GM19467 (cell line): ENCODE measurements around the gene FCRLB.
A peak's percentile ranks its signal among the peaks of the same experiment; 100 is the strongest.
"Not testable (repeated sequence)": the region's sequence is repeated elsewhere in the genome, so short reads cannot be mapped to it uniquely, and the experiment has no call there.

Source experiments
- ATAC-seq: cut with Tn5 transposase; IDR thresholded peaks from one replicate; pipeline ENCODE4 v1.9.1; 2021; ENCODE audit warnings: mild to moderate bottlenecking, moderate library complexity; ENCODE audit not compliant: unreplicated experiment

Gene FCRLB

GRCh38 chr1:161718559-161719324, 2.6 kb upstream of the FCRLB start:
- peak; percentile 41 for ATAC-seq

DNA sequence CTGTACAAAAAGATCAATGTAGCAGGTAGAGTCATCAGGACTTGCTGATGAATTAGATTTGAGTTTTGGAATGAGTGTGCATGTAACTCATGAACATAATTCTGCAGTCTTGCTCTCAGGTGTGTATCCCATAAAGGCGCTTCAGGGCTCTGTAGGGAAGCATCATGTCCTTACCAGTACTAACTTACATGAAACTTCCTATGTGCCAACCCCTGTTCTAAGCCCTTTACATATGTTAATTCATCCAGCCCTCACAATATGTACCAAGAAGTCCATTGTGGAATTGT, 2.1 kb upstream of the FCRLB start:
- peak; percentile 24 for ATAC-seq

GRCh38 chr1:161720422-161720821, 922 bp upstream of the FCRLB start:
- ATAC-seq: no peak

GRCh38 chr1:161721738-161722343, 497 bp downstream of the FCRLB start:
- ATAC-seq: no peak

- no peak for ATAC-seq
Observed at GRCh38 chr1:161722406-161722805, 1.1 kb downstream of the FCRLB start.

GRCh38 chr1:161723459-161724141, 2.3 kb downstream of the FCRLB start:
- no peak for ATAC-seq

- ATAC-seq: not testable (repeated sequence)
Observed at GRCh38 chr1:161725258-161725907, 4.0 kb downstream of the FCRLB start.

GRCh38 chr1:161725908-161726472, 4.6 kb downstream of the FCRLB start:
- no peak for ATAC-seq

DNA sequence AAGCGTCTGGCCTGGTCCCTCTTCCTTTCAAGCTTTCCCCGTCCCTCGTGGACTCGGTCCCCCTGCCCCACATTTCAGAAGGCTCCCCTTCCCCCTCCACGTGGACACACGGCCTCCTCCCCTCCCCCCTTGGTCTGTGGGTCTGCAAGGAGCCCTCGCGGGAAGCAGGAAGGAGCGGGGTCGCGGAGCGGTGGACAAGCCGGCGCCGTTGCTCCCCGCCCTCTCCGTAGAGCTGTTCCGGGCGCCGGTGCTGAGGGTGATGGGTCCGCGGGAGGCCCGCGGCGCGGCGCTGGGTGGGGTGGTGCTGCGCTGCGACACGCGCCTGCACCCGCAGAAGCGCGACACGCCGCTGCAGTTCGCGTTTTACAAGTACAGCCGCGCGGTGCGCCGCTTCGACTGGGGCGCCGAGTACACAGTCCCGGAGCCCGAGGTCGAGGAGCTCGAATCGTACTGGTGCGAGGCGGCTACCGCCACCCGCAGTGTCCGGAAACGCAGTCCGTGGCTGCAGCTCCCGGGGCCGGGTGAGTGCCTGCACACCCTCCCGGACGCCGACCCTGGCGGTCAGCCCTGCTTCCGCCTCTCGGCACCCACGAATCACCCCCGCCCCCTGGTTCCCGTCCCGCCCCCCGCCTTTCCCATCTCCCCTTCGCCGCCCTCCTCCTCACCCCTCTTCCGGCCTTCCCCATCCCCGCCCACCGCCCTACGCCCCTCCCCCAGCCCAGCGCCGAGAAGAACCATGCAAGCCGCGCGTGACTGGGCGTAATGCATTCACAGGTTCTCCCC, 5.3 kb downstream of the FCRLB start:
- peak; percentile 54 for ATAC-seq

DNA sequence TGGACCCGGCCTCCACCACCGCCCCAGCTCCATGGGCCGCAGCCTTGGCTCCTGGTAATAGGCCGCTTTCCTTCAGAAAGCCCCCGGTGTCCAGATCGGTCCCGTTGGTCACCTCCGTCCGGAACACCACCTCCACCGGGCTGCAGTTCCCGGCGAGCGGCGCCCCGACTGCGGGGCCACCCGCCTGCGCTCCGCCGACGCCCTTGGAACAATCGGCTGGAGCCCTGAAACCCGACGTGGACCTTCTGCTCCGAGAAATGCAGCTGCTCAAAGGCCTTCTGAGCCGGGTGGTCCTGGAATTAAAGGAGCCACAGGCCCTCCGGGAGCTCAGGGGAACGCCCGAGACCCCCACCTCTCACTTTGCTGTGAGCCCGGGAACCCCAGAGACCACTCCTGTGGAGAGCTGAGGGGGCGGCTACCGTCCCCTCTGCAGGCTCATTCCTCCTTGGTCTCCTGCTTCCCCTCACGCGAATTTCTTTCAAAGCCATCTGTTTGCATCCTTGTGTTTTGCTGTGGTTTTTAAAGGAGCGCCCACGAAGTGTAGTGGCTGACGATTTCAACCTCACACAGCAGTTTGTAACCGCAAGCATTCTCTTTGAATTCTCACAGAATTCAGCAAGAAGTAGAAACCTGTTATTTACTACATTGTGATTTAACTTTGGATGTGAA, 6.0 kb downstream of the FCRLB start:
- ATAC-seq: no peak

DNA sequence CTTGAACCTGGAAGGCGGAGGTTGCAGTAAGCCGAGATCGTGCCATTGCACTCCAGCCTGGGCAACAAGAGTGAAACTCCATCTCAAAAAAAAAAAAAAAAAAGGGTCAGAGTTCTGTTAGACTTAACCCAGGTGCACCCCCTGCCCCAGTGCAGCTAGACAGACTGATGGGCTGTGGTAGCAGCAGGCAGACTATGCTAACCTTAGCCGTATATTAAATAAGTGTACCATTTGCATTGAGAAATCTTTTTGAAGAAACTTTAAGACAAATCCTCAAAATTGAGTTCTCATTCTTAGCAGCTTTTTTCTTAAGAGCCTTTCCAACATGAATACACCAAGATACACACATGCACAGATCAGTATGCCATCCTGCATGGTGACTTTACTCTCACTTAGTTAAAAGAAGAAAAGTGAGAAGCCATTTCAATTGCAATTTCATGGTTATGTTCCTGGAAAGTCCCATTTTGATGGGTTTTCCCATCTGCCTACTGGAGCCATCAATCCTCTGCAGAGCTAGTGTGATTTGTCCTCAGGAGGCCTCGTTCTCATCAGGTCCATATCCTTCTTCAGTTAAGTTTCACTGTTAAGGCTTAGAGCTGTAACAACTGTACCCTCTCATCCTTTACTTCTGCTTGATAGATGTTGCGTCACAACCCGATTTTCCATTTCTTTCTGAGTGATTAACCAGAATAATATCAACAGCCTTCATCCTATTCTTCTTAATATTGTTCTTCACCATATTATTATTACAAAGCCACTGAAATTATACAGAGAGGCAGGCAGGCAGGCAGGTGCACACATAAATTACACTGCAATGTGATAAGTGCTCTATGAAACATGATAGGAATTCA, 7.3 kb downstream of the FCRLB start:
- no peak for ATAC-seq

- ATAC-seq: no peak
Observed at GRCh38 chr1:161730050-161730564, 8.8 kb downstream of the FCRLB start.

DNA sequence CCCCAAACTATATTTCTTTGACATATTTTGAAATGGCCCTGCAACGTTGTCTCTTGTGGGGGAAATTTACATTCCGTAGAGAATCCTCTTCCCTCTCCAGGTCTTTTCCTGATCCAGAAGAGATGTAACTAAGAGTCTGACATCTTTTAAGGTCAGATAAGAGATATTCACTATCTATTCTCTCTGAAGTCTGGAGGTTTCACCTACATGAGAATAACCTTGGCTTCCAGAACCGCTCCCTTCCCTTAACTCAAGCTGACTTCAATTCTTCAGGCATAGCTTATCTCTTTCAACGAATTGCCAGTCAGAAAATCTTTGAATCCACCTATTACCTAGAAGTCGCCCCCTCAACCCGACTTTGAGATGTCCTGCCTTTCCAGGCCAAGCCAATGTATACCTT, 9.9 kb downstream of the FCRLB start:
- no peak for ATAC-seq

GRCh38 chr1:161731981-161732718, 10.8 kb downstream of the FCRLB start:
- no peak for ATAC-seq

DNA sequence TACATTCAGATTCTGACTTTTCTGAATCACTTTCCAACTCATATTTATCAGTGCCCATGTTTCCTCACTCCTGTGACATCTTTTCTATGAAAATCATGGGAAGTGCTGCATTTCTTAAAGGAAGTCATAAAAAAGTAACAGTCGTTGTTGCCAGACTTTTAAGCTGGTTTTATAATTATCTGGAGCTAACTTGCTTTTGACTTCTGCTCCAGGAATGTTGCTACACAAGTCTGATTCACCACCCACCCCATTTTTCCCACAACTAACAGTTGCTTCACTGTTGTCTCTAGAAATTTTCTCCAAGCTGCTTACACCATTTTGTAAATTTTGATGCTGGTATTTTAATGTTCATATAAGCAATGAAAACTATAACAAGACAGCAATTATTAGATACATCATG, 12.2 kb downstream of the FCRLB start:
- no peak for ATAC-seq

- ATAC-seq: no peak
Observed at GRCh38 chr1:161735837-161736236, 14.5 kb downstream of the FCRLB start.

- no peak for ATAC-seq
Observed at GRCh38 chr1:161736335-161736969, 15.1 kb downstream of the FCRLB start.

DNA sequence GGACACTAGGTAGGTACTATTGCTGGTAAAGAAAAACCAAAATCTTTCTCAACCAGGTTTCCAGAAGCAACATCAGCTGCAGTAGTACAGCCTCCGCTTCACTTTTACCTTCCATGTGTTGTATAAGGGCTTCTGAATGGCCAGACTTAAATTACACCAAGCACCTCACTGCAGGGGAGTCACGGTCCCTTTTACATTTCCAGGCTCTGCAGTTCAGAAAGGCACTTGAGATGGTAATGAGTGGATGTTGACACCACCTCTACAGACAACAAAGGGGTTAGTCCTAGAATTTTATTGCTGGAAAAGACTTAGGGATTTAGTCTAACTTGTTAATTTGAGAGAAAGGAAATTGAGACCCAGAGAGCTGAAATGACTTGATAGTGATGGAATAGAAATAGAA, 16.3 kb downstream of the FCRLB start:
- ATAC-seq: no peak
